K562 (cell line): ENCODE data around the gene SPINK14. TPM values are rescaled to one million over a fixed set of nuclear protein-coding genes. Genes with fewer than 3 reads are reported as not detected.

Experiments
- ATAC-seq: fragments of 200-7000 bp; cut with Tn5 transposase; 3 replicates; pipeline ENCODE4 v1.9.1; 2020; ENCODE audit warnings: moderate library complexity
- BruUV-seq: library from RNA; stranded (reverse); fragments of 400-500 nt; replicated peaks from 2 replicates; lab custom pipeline; 2021; lab: Mats Ljungman, UMichigan
- CTCF ChIA-PET: fragments of 300-600 bp; formaldehyde crosslinking; extraction: SDS; loops from one replicate; lab custom pipeline; 2021; ENCODE audit warnings: low intra/inter-chr PET ratio; lab: Yijun Ruan, JAX
- POLR2A ChIA-PET: fragments of 300-600, 350-650 bp; sonication (Branson Sonifier 250); formaldehyde crosslinking; extraction: SDS; loops from one replicate; lab custom pipeline; 2021; ENCODE audit warnings: antibody characterized with exemption, inconsistent platforms; lab: Yijun Ruan, JAX
- DNase-seq, 4 experiments: peaks; one replicate each; pipeline versions ENCODE4 v3.0.0 to v3.0.0-alpha.2; 2011 to 2018; ENCODE audit warnings: low spot score in 3 of 4, mixed read lengths in 3 of 4; ENCODE audit errors: extremely low read depth in 1 of 4
- FAIRE-seq: peaks from 2 replicates; lab custom pipeline; 2011; peaks lifted over from hg19 to GRCh38; lab: Jason Lieb, UNC
- H2AFZ ChIP-seq: 2 replicates; pipeline ENCODE4 v1.6.0; 2011; ENCODE audit warnings: low read depth, low read length, control low read depth, inconsistent platforms
- H3K27ac ChIP-seq: fragments of 200-600 bp; 3 replicates; pipeline ENCODE4 v1.8.0; 2011; ENCODE audit warnings: low read depth, mild to moderate bottlenecking, control low read depth, inconsistent platforms, low read length, moderate library complexity, mixed read lengths; ENCODE audit errors: extremely low read depth
- H3K27me3 ChIP-seq, 2 experiments: fragments of 300-600 bp in 1 of 2; 2 replicates in 1 of 2; 3 replicates in 1 of 2; pipeline versions ENCODE4 v1.6.0 to v1.8.0; 2011; ENCODE audit warnings: inconsistent platforms in 2 of 2, low read length in 2 of 2, mild to moderate bottlenecking in 1 of 2, mixed read lengths in 1 of 2, moderate library complexity in 1 of 2; ENCODE audit not compliant: control insufficient read depth in 2 of 2, insufficient read depth in 2 of 2
- H3K36me3 ChIP-seq: fragments of 300-600 bp; 3 replicates; pipeline ENCODE4 v1.8.0; 2011; ENCODE audit warnings: mild to moderate bottlenecking, low read length, inconsistent platforms; ENCODE audit not compliant: control insufficient read depth, insufficient read depth
- H3K4me1 ChIP-seq, 2 experiments: fragments of 200-600 bp in 1 of 2; replicated peaks in 1 of 2; 2 replicates in 1 of 2; 3 replicates in 1 of 2; pipeline versions ENCODE4 v1.5.1 to v1.8.0; 2011; ENCODE audit warnings: inconsistent platforms in 2 of 2, low read length in 2 of 2, mild to moderate bottlenecking in 1 of 2, mixed read lengths in 1 of 2, moderate library complexity in 1 of 2; ENCODE audit not compliant: control insufficient read depth in 2 of 2, insufficient read depth in 2 of 2
- H3K4me2 ChIP-seq: 2 replicates; pipeline ENCODE4 v1.6.1; 2011; ENCODE audit warnings: low read length, control low read depth, inconsistent platforms, mixed read lengths; ENCODE audit not compliant: insufficient read depth
- H3K4me3 ChIP-seq: fragments of 200-600 bp; sonication (generic), shearing (Covaris generic); 2 replicates; pipeline ENCODE4 v1.5.1; 2016; ENCODE audit warnings: control low read depth, inconsistent platforms
- H3K79me2 ChIP-seq: fragments of 200-600 bp; 3 replicates; pipeline ENCODE4 v1.8.0; 2011; ENCODE audit warnings: low read length, inconsistent platforms; ENCODE audit not compliant: control insufficient read depth, insufficient read depth
- H3K9ac ChIP-seq, 2 experiments: 2 replicates each; pipeline versions ENCODE4 v1.6.0 to v1.6.1; 2011; ENCODE audit warnings: low read depth in 2 of 2, low read length in 2 of 2, control low read depth in 1 of 2, inconsistent platforms in 1 of 2, mild to moderate bottlenecking in 1 of 2, mixed read lengths in 1 of 2; ENCODE audit not compliant: insufficient read depth in 1 of 2
- H3K9me1 ChIP-seq: one replicate; pipeline ENCODE4 v1.6.0; 2011; ENCODE audit warnings: inconsistent platforms, mild to moderate bottlenecking, low read length, moderate library complexity; ENCODE audit not compliant: control insufficient read depth, insufficient read depth
- H3K9me3 ChIP-seq: replicated peaks from 2 replicates; pipeline ENCODE4 v1.5.1; 2011; ENCODE audit warnings: low read depth, low read length, inconsistent platforms; ENCODE audit not compliant: control insufficient read depth, insufficient read depth
- H4K20me1 ChIP-seq: replicated peaks from 2 replicates; pipeline ENCODE4 v1.6.1; 2011; ENCODE audit warnings: low read length, inconsistent platforms, mixed read lengths; ENCODE audit not compliant: control insufficient read depth, insufficient read depth
- CHD1 ChIP-seq: fragments of 200-600 bp; sonication (generic); IDR thresholded peaks from one replicate; pipeline ENCODE4 v1.6.1; 2012; ENCODE audit warnings: mild to moderate bottlenecking, moderate library complexity, low read length, inconsistent platforms
- HSF4 ChIP-seq: fragments of 250-450 bp; sonication (Bioruptor Pico); IDR thresholded peaks from 2 replicates; pipeline ENCODE4 v2.1.2; 2022; ENCODE audit warnings: mild to moderate bottlenecking, moderate library complexity, borderline replicate concordance
- MECOM ChIP-seq: fragments of 250-450 bp; sonication (Bioruptor Pico); IDR thresholded peaks from 2 replicates; pipeline ENCODE4 v1.8.0; 2022; ENCODE audit warnings: inconsistent platforms
- MXI1 ChIP-seq: IDR thresholded peaks from 2 replicates; pipeline ENCODE4 v1.6.1; 2011; ENCODE audit warnings: low read depth, mild to moderate bottlenecking, improper control_type of control experiment, low read length
- POLR2AphosphoS5 ChIP-seq: IDR thresholded peaks from 2 replicates; pipeline ENCODE4 v1.6.1; 2011; ENCODE audit warnings: mild to moderate bottlenecking, low read depth, low read length, moderate library complexity; ENCODE audit not compliant: control insufficient read depth, insufficient read depth
- RBM39 ChIP-seq: fragments of 200-400 bp; formaldehyde crosslinking; optimal IDR thresholded peaks from 2 replicates; pipeline ENCODE3; 2018; ENCODE audit warnings: low read depth, low read length
- ZNF431 ChIP-seq: sonication (generic); formaldehyde crosslinking; IDR thresholded peaks from 2 replicates; pipeline ENCODE4 v1.8.0; 2022; ENCODE audit warnings: mild to moderate bottlenecking, missing genetic modification reagents
- WGBS: fragments of 100-300 bp; shearing (Covaris generic); methylation state at CpG from one replicate; pipeline ENCODE4 v1.1.6; 2016; ENCODE audit warnings: low coverage, mixed read lengths; ENCODE audit not compliant: insufficient coverage; ENCODE audit errors: missing lambda C conversion rate; 5-methylcytosine and 5-hydroxymethylcytosine counted together
- in situ Hi-C: fragments of 300-500 bp; cut with MboI; formaldehyde crosslinking; loops from 4 replicates; pipeline ENCODE4 v1.15.0; 2018; ENCODE audit warnings: inconsistent platforms, mixed read lengths
- intact Hi-C: fragments of 100-400 bp; cut with micrococcal nuclease; formaldehyde crosslinking; loops from 2 replicates; pipeline ENCODE4 v1.14.2; 2022
- polyA plus RNA-seq, 8 experiments: library from polyadenylated mRNA; depleted of rRNA in 4 of 8; stranded (reverse) in 5 of 8; unstranded in 3 of 8; fragments of >200 nt; fragmentation: Nextera tagmentation in 2 of 8; fragmentation: Illumina TruSeq in 1 of 8; extraction: Ambion mirVana in 2 of 8; extraction: Trizol in 1 of 8; gene quantifications; 2 replicates each; pipeline versions ENCODE4 v1.2.1 to v1.2.3, GENCODE V29; 2011 to 2014; ENCODE audit warnings: inconsistent platforms in 1 of 8, missing spikeins in 1 of 8
- total RNA-seq, 7 experiments: library from RNA; depleted of rRNA in 6 of 7; stranded (reverse); fragments of >200 nt in 6 of 7; fragmentation: Illumina TruSeq in 2 of 7; extraction: Trizol in 2 of 7; gene quantifications; 2 replicates each; pipeline versions ENCODE4 v1.2.1 to v1.2.3, GENCODE V29; 2011 to 2021; ENCODE audit warnings: low replicate concordance in 1 of 7
- TF ChIP-seq, protein P1 (sequence below): sonication (generic); formaldehyde crosslinking; IDR thresholded peaks from 2 replicates; pipeline ENCODE4 v1.8.0; 2022; ENCODE audit warnings: mild to moderate bottlenecking, missing genetic modification reagents
- TF ChIP-seq, protein P2 (sequence below): fragments of 450-650 bp; IDR thresholded peaks from 2 replicates; pipeline ENCODE4 v1.6.1; 2016; ENCODE audit warnings: borderline replicate concordance

The SPINK14 gene
- total and polyA plus RNA-seq, 9 of the 15 experiments (the other 6 are each of a cell fraction or from before 2014, with no cell fraction given): not detected

DNA sequence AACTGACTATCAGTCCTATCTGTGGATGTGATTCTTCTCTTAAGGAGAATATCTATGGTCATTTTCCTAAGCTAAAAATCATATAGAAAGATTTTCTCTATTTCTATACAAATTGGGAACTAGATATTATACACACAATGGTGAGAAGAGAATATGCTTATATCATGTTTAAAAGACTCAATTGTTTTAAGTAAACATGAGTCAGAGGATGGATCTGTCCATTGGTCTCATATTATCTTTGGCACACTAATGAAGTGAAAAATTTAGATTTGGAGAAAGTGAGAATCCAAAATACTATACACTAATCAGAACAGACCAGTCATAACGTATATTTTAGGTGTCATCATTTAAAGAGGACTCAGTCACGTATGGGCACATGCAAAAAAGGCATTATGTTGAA lies 16.5 kb upstream of the SPINK14 start:
- no peaks in the 10 kb centered on the region for H4K20me1 ChIP-seq

More for the DNA sequence above, 16.5 kb upstream of the SPINK14 start:
- H3K4me1 ChIP-seq: no peaks in the 10 kb centered on the region
- no peak overlapping the region for H3K4me3 ChIP-seq
- FAIRE-seq (no peak), DNase-seq (no peak), ATAC-seq (no peak)
- H3K27ac ChIP-seq: no peak overlapping the region
- H3K4me2 ChIP-seq: no peak overlapping the region
- POLR2A ChIA-PET: no interaction called here
- in situ Hi-C loops: no loop called here
- H2AFZ ChIP-seq: no peak overlapping the region
- H3K9me1 ChIP-seq: no peaks in the 10 kb centered on the region
- H3K9me3 ChIP-seq: no peaks in the 10 kb centered on the region; the same call in 1 of the 2 replicates
- BruUV-seq: no TSS peak
- H3K27me3 ChIP-seq: no peaks in the 10 kb centered on the region
- 0% methylated on average over 2 of the region's 2 CpGs for WGBS
- TF ChIP-seq POLR2AphosphoS5 (no peak), ZNF431 (CRISPR knock-in tag) (no peak), MECOM (CRISPR knock-in tag) (no peak), MXI1 (no peak), CHD1 (no peak), HSF4 (no peak), RBM39 (no peak)
- TF ChIP-seq, protein P1, sequence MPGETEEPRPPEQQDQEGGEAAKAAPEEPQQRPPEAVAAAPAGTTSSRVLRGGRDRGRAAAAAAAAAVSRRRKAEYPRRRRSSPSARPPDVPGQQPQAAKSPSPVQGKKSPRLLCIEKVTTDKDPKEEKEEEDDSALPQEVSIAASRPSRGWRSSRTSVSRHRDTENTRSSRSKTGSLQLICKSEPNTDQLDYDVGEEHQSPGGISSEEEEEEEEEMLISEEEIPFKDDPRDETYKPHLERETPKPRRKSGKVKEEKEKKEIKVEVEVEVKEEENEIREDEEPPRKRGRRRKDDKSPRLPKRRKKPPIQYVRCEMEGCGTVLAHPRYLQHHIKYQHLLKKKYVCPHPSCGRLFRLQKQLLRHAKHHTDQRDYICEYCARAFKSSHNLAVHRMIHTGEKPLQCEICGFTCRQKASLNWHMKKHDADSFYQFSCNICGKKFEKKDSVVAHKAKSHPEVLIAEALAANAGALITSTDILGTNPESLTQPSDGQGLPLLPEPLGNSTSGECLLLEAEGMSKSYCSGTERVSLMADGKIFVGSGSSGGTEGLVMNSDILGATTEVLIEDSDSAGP (CRISPR knock-in tag): no peak
- TF ChIP-seq, protein P2, sequence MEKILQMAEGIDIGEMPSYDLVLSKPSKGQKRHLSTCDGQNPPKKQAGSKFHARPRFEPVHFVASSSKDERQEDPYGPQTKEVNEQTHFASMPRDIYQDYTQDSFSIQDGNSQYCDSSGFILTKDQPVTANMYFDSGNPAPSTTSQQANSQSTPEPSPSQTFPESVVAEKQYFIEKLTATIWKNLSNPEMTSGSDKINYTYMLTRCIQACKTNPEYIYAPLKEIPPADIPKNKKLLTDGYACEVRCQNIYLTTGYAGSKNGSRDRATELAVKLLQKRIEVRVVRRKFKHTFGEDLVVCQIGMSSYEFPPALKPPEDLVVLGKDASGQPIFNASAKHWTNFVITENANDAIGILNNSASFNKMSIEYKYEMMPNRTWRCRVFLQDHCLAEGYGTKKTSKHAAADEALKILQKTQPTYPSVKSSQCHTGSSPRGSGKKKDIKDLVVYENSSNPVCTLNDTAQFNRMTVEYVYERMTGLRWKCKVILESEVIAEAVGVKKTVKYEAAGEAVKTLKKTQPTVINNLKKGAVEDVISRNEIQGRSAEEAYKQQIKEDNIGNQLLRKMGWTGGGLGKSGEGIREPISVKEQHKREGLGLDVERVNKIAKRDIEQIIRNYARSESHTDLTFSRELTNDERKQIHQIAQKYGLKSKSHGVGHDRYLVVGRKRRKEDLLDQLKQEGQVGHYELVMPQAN: no peak
- TF ChIP-seq, all 486 proteins: peak for 0
- CTCF ChIA-PET: no interaction called here
- Histone ChIP-seq H3K9ac (no peak overlapping the region), H3K36me3 (no peaks in the 10 kb centered on the region), H3K79me2 (no peaks in the 10 kb centered on the region)
- intact Hi-C loops: no loop called here
